Immature natural killer cell (primary cell): ENCODE measurements around the gene RNF125. TPM values are rescaled to one million over a fixed set of nuclear protein-coding genes. Genes with fewer than 3 reads are reported as not detected.
A peak's percentile ranks its signal among the peaks of the same experiment; 100 is the strongest.
"Not testable (repeated sequence)": the region's sequence is repeated elsewhere in the genome, so short reads cannot be mapped to it uniquely, and the experiment has no call there.

Experiments used
- DNase-seq, 3 donors: peaks; one replicate each; pipeline ENCODE4 v3.0.0; 2022; ENCODE audit warnings: mixed read lengths in 1 of 3
- H3K27ac Mint-ChIP-seq, 6 donors: one replicate each; pipeline ENCODE4 v1.8.0; 2020; ENCODE audit warnings: mixed read lengths in 6 of 6, mild to moderate bottlenecking in 5 of 6, inconsistent platforms in 4 of 6, moderate library complexity in 3 of 6
- H3K27me3 Mint-ChIP-seq, 3 donors: one replicate each; pipeline ENCODE4 v1.8.0; 2020 to 2021; ENCODE audit warnings: low read depth in 3 of 3, mild to moderate bottlenecking in 3 of 3, mixed read lengths in 3 of 3, moderate library complexity in 3 of 3, inconsistent platforms in 1 of 3
- H3K36me3 Mint-ChIP-seq, 3 donors: one replicate each; pipeline ENCODE4 v1.8.0; 2020; ENCODE audit warnings: mixed read lengths in 3 of 3, inconsistent platforms in 2 of 3, mild to moderate bottlenecking in 2 of 3
- H3K4me1 Mint-ChIP-seq, 2 donors: one replicate each; pipeline ENCODE4 v1.8.0; 2020; ENCODE audit warnings: inconsistent platforms in 2 of 2, mild to moderate bottlenecking in 2 of 2, mixed read lengths in 2 of 2, moderate library complexity in 1 of 2
- H3K4me3 Mint-ChIP-seq, 5 donors: one replicate each; pipeline ENCODE4 v1.8.0; 2020; ENCODE audit warnings: mild to moderate bottlenecking in 5 of 5, mixed read lengths in 5 of 5, inconsistent platforms in 3 of 5, moderate library complexity in 3 of 5
- H3K9me3 Mint-ChIP-seq, 6 donors: one replicate each; pipeline ENCODE4 v1.8.0; 2020; ENCODE audit warnings: mild to moderate bottlenecking in 6 of 6, mixed read lengths in 6 of 6, inconsistent platforms in 4 of 6, moderate library complexity in 3 of 6
- polyA plus RNA-seq, 3 donors: library from polyadenylated mRNA; unstranded; fragments of 300-500 nt; fragmentation: Illumina TruSeq; gene quantifications; one replicate each; pipeline ENCODE4 v1.2.3, GENCODE V29; 2021

RNF125 gene
- polyA plus RNA-seq, 3 donors from 2014 or later, result 73.0 to 132 (median 122) TPM

GRCh38 chr18:32081881-32082280, 63.3 kb downstream of the RNF125 start:
- Mint-ChIP-seq H3K36me3 (peaks cover 4 to 6% (median 6%) of the 10 kb centered on the region in 3 donors), H3K27ac (peak overlapping the region in 2 of 6 donors; percentile 3 to 47), H3K9me3 (peaks cover 0 to 6% (median 0%) of the 10 kb centered on the region in 6 donors), H3K4me3 (no peak overlapping the region), H3K27me3 (peaks cover 11 to 22% (median 17%) of the 10 kb centered on the region in 3 donors), H3K4me1 (peaks cover 36 to 46% of the 10 kb centered on the region in 2 donors)
- DNase-seq, result no peak

DNA sequence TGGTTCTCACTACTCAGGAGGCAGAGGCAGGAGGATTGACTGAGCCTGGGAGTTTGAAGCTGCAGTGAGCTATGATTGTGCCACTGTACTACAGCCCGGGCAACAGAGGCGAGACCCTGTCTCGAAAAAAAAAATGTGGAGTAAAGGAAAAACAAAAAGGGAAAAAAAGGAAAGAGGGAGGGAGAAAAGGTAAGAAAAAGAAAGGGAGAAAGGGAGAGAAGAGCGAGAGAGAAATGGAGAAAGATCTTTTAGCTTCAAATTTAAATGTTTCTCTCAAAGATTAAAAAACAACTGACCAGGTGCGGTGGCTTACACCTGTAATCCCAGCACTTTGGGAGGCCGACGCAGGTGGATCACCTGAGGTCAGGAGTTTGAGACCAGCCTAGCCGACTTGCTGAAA, 65.2 kb downstream of the RNF125 start:
- no peak for DNase-seq
- peak overlapping the region; percentile 77 to 99 (median 86) for H3K27ac Mint-ChIP-seq
- H3K9me3 Mint-ChIP-seq, result peaks cover 0 to 6% (median 0%) of the 10 kb centered on the region in 6 donors
- H3K36me3 Mint-ChIP-seq, result peaks cover 4 to 8% (median 7%) of the 10 kb centered on the region in 3 donors
- H3K4me3 Mint-ChIP-seq, result peak overlapping the region in 4 of 5 donors; percentile 31 to 75 (median 66)
- peaks cover 41 to 58% of the 10 kb centered on the region in 2 donors for H3K4me1 Mint-ChIP-seq
- H3K27me3 Mint-ChIP-seq, result peaks cover 11 to 24% (median 23%) of the 10 kb centered on the region in 3 donors

DNA sequence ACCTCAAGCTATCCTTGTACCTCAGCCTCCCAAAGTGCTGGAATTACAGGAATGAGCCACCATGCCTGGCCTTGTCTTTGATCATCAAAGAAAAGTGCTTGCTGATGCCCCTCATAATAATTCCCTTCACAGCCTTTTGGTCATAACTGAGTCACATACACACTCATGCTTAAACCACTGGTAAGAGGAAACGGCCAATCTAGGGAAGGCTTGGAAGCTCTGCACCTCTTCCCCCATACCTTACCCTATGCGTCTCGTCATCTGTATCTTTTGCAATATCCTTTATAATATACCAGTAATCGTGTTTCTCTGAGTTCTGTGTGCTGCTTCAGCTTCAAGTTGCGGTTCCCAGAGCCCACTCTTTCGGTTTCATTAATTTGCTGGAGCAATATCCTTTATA, 68.3 kb downstream of the RNF125 start:
- Mint-ChIP-seq H3K27me3 (peaks cover 16 to 33% (median 31%) of the 10 kb centered on the region in 3 donors), H3K9me3 (peaks cover 0 to 6% (median 0%) of the 10 kb centered on the region in 6 donors), H3K4me3 (peak overlapping the region in 2 of 5 donors; percentile 4 to 43), H3K36me3 (peaks cover 4 to 9% (median 9%) of the 10 kb centered on the region in 3 donors), H3K27ac (peak overlapping the region; percentile 16 to 99 (median 61)), H3K4me1 (peaks cover 45 to 60% of the 10 kb centered on the region in 2 donors)
- DNase-seq, result no peak

GRCh38 chr18:32090831-32091230, 72.2 kb downstream of the RNF125 start:
- H3K9me3 Mint-ChIP-seq, DNase-seq: not testable (repeated sequence)
- Mint-ChIP-seq H3K27me3 (peaks cover 15 to 38% (median 36%) of the 10 kb centered on the region in 3 donors), H3K4me3 (peak overlapping the region in 2 of 5 donors; percentile 27 to 55), H3K27ac (peak overlapping the region; percentile 57 to 87 (median 74)), H3K36me3 (peaks cover 5 to 10% (median 8%) of the 10 kb centered on the region in 3 donors), H3K4me1 (peaks cover 42 to 57% of the 10 kb centered on the region in 2 donors)

DNA sequence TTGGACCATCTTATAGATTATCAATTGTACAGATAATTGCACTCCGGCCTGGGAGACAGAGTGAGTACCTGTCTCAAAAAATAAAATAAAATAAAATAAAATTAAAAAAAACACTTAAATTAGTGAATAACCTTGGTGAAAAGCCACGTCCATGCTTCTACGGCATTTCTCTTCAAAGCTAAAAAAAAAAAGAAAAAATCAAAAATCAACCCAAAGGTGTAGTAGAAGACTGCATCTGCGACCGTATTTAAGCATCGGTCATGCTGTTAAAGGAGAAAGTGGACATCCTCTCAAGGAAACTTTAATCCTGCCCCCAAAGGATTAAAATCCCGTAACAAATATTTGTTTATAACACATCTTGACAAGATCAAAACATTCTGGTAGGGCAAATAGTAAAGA, 72.7 kb downstream of the RNF125 start:
- H3K4me3 Mint-ChIP-seq, result peak overlapping the region; percentile 93 to 97 (median 95)
- H3K4me1 Mint-ChIP-seq, result peaks cover 43 to 57% of the 10 kb centered on the region in 2 donors
- no peaks in the 10 kb centered on the region for H3K9me3 Mint-ChIP-seq

GRCh38 chr18:32091724-32092421, 73.2 kb downstream of the RNF125 start, which contains the start of gene RNF138:
Gene RNF138 (plus strand): TSS chr18:32091874. CDS start chr18:32092777, 903 bp downstream.
- peaks cover 15 to 32% (median 28%) of the 10 kb centered on the region in 3 donors for H3K27me3 Mint-ChIP-seq
- H3K9me3 Mint-ChIP-seq, result no peaks in the 10 kb centered on the region
- peaks cover 5 to 15% (median 8%) of the 10 kb centered on the region in 3 donors for H3K36me3 Mint-ChIP-seq
- peaks cover 45 to 61% of the 10 kb centered on the region in 2 donors for H3K4me1 Mint-ChIP-seq
- peak within 1 kb of the TSS; percentile 87 to 99 (median 97) for H3K27ac Mint-ChIP-seq
- H3K4me3 Mint-ChIP-seq, result peak within 1 kb of the TSS; percentile 93 to 97 (median 95)
- peak; percentile 92 to 93 (median 92) for DNase-seq

More for the DNA sequence above, 72.7 kb downstream of the RNF125 start:
- H3K36me3 Mint-ChIP-seq, result peaks cover 5 to 14% (median 8%) of the 10 kb centered on the region in 3 donors
- peaks cover 15 to 35% (median 33%) of the 10 kb centered on the region in 3 donors for H3K27me3 Mint-ChIP-seq
- H3K27ac Mint-ChIP-seq, result peak overlapping the region; percentile 87 to 99 (median 97)
- DNase-seq, result no peak

DNA sequence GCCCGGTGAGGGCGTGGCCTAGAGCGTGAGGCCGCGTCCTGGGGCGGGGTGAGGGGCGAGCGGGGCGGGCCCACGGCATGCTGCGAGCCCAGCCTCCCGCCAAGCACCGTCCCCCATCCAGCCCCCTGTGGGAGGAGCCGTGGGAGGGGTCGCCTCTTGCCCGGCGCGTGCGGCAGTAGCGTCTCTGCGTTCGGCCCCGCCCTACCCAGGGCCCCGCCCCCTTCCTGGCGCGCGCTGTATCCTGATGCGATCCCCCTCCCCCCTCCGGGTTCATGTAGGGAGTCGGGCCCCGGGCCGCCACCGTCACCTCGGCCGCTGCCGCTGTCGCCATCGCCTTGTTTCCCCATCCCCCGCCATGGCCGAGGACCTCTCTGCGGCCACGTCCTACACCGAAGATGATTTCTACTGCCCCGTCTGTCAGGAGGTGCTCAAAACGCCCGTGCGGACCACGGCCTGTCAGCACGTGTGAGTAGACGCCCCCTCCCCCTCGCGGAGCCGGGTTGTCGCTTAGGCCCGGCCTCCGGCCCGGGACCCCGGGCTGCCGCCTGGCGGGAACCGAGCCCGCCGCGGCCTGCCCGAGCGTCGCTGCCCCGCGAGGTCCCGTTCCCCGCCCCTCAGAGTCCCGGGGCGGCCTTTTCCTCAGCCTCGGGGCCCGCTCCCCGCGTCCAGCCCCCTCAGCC, 73.9 kb downstream of the RNF125 start:
- Mint-ChIP-seq H3K4me3 (peak overlapping the region; percentile 94 to 97 (median 95)), H3K9me3 (no peaks in the 10 kb centered on the region), H3K27ac (peak overlapping the region; percentile 87 to 99 (median 98)), H3K36me3 (peaks cover 5 to 15% (median 8%) of the 10 kb centered on the region in 3 donors), H3K4me1 (peaks cover 42 to 60% of the 10 kb centered on the region in 2 donors), H3K27me3 (peaks cover 15 to 27% (median 26%) of the 10 kb centered on the region in 3 donors)
- peak; percentile 98 to 99 (median 99) for DNase-seq

DNA sequence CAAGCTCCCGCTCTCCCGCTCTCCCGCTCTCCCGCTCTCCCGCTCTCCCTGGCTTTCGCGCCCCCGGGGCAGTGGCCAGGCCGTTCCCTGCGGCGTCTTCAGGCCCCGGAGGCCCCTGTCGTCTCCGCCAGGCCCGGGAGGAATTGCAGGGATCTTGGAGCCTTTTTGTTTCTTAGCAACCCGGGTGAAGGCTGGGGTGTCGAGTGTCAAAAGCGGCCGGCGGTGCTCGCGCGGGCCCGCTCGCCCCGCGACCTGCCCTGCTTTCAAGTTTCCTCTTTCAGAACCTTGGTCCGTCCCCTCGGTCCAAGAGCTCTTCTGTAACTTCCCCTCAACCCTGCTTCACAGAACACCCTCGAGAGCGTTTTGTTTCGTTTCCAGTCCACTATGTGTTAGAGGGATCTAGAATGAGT, 74.5 kb downstream of the RNF125 start:
- H3K9me3 Mint-ChIP-seq, result no peaks in the 10 kb centered on the region
- peak overlapping the region; percentile 87 to 98 (median 96) for H3K27ac Mint-ChIP-seq
- H3K36me3 Mint-ChIP-seq, result peaks cover 5 to 15% (median 8%) of the 10 kb centered on the region in 3 donors
- peaks cover 42 to 60% of the 10 kb centered on the region in 2 donors for H3K4me1 Mint-ChIP-seq
- peak overlapping the region; percentile 87 to 94 (median 92) for H3K4me3 Mint-ChIP-seq
- H3K27me3 Mint-ChIP-seq, result peaks cover 15 to 26% (median 26%) of the 10 kb centered on the region in 3 donors
- peak; percentile 55 to 65 (median 59) for DNase-seq

- Mint-ChIP-seq H3K36me3 (peaks cover 5 to 15% (median 8%) of the 10 kb centered on the region in 3 donors), H3K27ac (peak overlapping the region; percentile 87 to 98 (median 96)), H3K4me3 (peak overlapping the region; percentile 87 to 94 (median 92)), H3K9me3 (no peaks in the 10 kb centered on the region), H3K27me3 (peaks cover 15 to 26% (median 26%) of the 10 kb centered on the region in 3 donors), H3K4me1 (peaks cover 42 to 60% of the 10 kb centered on the region in 2 donors)
- no peak for DNase-seq
Measured at GRCh38 chr18:32093523-32093922, 74.9 kb downstream of the RNF125 start.

- Mint-ChIP-seq H3K36me3 (peaks cover 3 to 10% (median 5%) of the 10 kb centered on the region in 3 donors), H3K4me1 (peaks cover 49 to 68% of the 10 kb centered on the region in 2 donors), H3K27me3 (peaks cover 15 to 26% (median 26%) of the 10 kb centered on the region in 3 donors), H3K4me3 (peak overlapping the region in 3 of 5 donors; percentile 19 to 29 (median 20)), H3K9me3 (no peaks in the 10 kb centered on the region), H3K27ac (peak overlapping the region in 2 of 6 donors; percentile 26 to 62)
- no peak for DNase-seq
Measured at GRCh38 chr18:32095192-32095899, 76.7 kb downstream of the RNF125 start.

- Mint-ChIP-seq H3K9me3 (no peaks in the 10 kb centered on the region), H3K4me1 (peaks cover 51 to 72% of the 10 kb centered on the region in 2 donors), H3K27me3 (peaks cover 15 to 27% (median 23%) of the 10 kb centered on the region in 3 donors), H3K4me3 (peak overlapping the region in 1 of 5 donors; percentile 22), H3K36me3 (peaks cover 5 to 10% (median 5%) of the 10 kb centered on the region in 3 donors), H3K27ac (peak overlapping the region in 3 of 6 donors; percentile 24 to 62 (median 26))
- no peak for DNase-seq
Measured at GRCh38 chr18:32095900-32096229, 77.2 kb downstream of the RNF125 start.

DNA sequence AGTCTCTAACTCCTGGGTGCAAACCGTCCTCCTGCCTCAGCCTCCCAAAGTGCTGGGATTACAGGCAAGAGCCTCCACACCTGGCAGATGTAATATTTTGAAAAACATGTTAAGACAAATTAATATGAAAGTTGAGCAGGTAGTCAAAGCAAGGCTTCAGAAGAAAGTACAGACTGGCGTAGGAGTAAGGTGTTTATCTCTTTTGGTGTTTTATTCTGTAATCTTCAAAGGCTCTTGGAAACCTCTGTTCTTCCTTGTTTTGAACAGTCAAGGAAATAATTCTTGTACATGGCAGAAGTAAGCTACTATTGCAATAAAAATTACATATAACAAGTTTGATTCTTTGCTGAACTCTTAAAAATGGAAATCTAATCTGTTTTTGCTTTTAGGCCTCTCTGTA, 78.3 kb downstream of the RNF125 start:
- H3K4me3 Mint-ChIP-seq, result no peak overlapping the region
- no peak for DNase-seq
- H3K4me1 Mint-ChIP-seq, result peaks cover 48 to 75% of the 10 kb centered on the region in 2 donors
- H3K27me3 Mint-ChIP-seq, result peaks cover 9 to 22% (median 16%) of the 10 kb centered on the region in 3 donors
- H3K36me3 Mint-ChIP-seq, result peaks cover 5 to 10% (median 7%) of the 10 kb centered on the region in 3 donors
- no peaks in the 10 kb centered on the region for H3K9me3 Mint-ChIP-seq
- H3K27ac Mint-ChIP-seq, result peak overlapping the region in 3 of 6 donors; percentile 13 to 51 (median 19)

GRCh38 chr18:32104516-32104915, 85.9 kb downstream of the RNF125 start:
- H3K27ac Mint-ChIP-seq, result peak overlapping the region in 2 of 6 donors; percentile 0 to 7
- H3K4me3 Mint-ChIP-seq, result no peak overlapping the region
- H3K36me3 Mint-ChIP-seq, result peaks cover 0 to 3% (median 0%) of the 10 kb centered on the region in 3 donors
- peaks cover 0 to 11% (median 0%) of the 10 kb centered on the region in 3 donors for H3K27me3 Mint-ChIP-seq
- H3K9me3 Mint-ChIP-seq, result no peaks in the 10 kb centered on the region
- DNase-seq, result no peak
- peaks cover 32 to 68% of the 10 kb centered on the region in 2 donors for H3K4me1 Mint-ChIP-seq
